Gastrocnemius medialis (tissue), 4 donors: Measurements from ENCODE around the gene NADSYN1. TPM values are rescaled to one million over a fixed set of nuclear protein-coding genes. Genes with fewer than 3 reads are reported as not detected.

Experiments used
- ATAC-seq, 2 donors: fragments of 150-250 bp; one replicate each; pipeline ENCODE4 v1.9.1; 2016
- DNase-seq, 2 donors: peaks; one replicate each; pipeline ENCODE4 v3.0.0-alpha.2; 2019
- H3K27ac ChIP-seq, 4 donors: fragments of 200-600 bp; sonication (generic); 1 replicate in 1 of 4; 2 replicates in 3 of 4; pipeline ENCODE4 v1.5.1; 2016 to 2018; ENCODE audit warnings: mild to moderate bottlenecking in 2 of 4, moderate library complexity in 1 of 4
- H3K27me3 ChIP-seq, 3 donors: fragments of 200-600 bp; sonication (generic) in 2 of 3; 1 replicate in 1 of 3; 2 replicates in 2 of 3; pipeline versions ENCODE4 v1.5.1 to v1.6.0; 2016 to 2019; ENCODE audit warnings: mild to moderate bottlenecking in 1 of 3, moderate library complexity in 1 of 3
- H3K36me3 ChIP-seq, 2 donors: fragments of 200-600 bp; sonication (generic) in 1 of 2; one replicate each; pipeline ENCODE4 v1.5.1; 2017 to 2018
- H3K4me1 ChIP-seq, 2 donors: fragments of 200-600 bp; sonication (generic) in 1 of 2; one replicate each; pipeline ENCODE4 v1.5.1; 2016 to 2017; ENCODE audit warnings: mild to moderate bottlenecking in 2 of 2
- H3K4me3 ChIP-seq, 4 donors: fragments of 200-600 bp; sonication (generic) in 3 of 4; 1 replicate in 1 of 4; 2 replicates in 3 of 4; pipeline ENCODE4 v1.5.1; 2016 to 2019; ENCODE audit warnings: mild to moderate bottlenecking in 2 of 4
- H3K9me3 ChIP-seq, 3 donors: fragments of 200-600 bp; sonication (generic) in 2 of 3; 1 replicate in 1 of 3; 2 replicates in 2 of 3; pipeline ENCODE4 v1.5.1; 2016 to 2019
- CTCF ChIP-seq, 5 experiments: fragments of 450-650 bp in 3 of 5; fragments of 200-600 bp in 2 of 5; sonication (generic) in 2 of 5; IDR thresholded peaks in 4 of 5; conservative IDR thresholded peaks in 1 of 5; 1 replicate in 4 of 5; 2 replicates in 1 of 5; pipeline ENCODE4 v1.5.1; 2016 to 2019; ENCODE audit warnings: antibody characterized with exemption in 5 of 5, mild to moderate bottlenecking in 3 of 5, moderate library complexity in 3 of 5
- POLR2A ChIP-seq, 2 donors: fragments of 450-650 bp; IDR thresholded peaks; one replicate each; pipeline ENCODE4 v1.6.1; 2017; ENCODE audit warnings: antibody characterized with exemption in 2 of 2, mild to moderate bottlenecking in 2 of 2, moderate library complexity in 2 of 2
- in situ Hi-C, 4 donors: fragments of 200-750 bp; cut with MboI; loops; one replicate each; pipeline versions ENCODE4 v1.15.0 to v1.8.0; 2017; ENCODE audit warnings: low sequenced_read_pairs in 4 of 4
- intact Hi-C: fragments of 100-400 bp; cut with DNase I; formaldehyde crosslinking; loops from one replicate; pipeline ENCODE4 v1.15.1; 2023; ENCODE audit warnings: low total_unique reads
- total RNA-seq, 4 donors: library from RNA; depleted of rRNA; stranded (reverse); fragments of >200 nt; gene quantifications; one replicate each; pipeline versions ENCODE4 v1.1.0 to v1.2.3, GENCODE V29; 2016

The NADSYN1 gene
- total RNA-seq, 4 donors from 2014 or later = 10.5 to 27.1 (median 16.0) TPM

GRCh38 chr11:71473793-71474080 lies 20.7 kb downstream of the NADSYN1 start:
- TF ChIP-seq CTCF (IDR thresholded peaks at IDR 0.05 in 4 of 5, conservative IDR thresholded peaks at IDR 0.05 in 1 of 5) (no peak), POLR2A (IDR thresholded peaks at IDR 0.05) (no peak)
- Histone ChIP-seq H3K4me3 (no peak overlapping the region), H3K27me3 (no peaks in the 10 kb centered on the region), H3K9me3 (no peaks in the 10 kb centered on the region), H3K27ac (no peak overlapping the region), H3K36me3 (peaks cover 0 to 71% of the 10 kb centered on the region in 2 donors), H3K4me1 (no peaks in the 10 kb centered on the region)
- DNase-seq (no peak), ATAC-seq (no peak)
- in situ Hi-C loops = no loop called here
- intact Hi-C loops = no loop called here

GRCh38 chr11:71474141-71474770 lies 21.3 kb downstream of the NADSYN1 start:
- H3K27me3 ChIP-seq = no peaks in the 10 kb centered on the region
- in situ Hi-C loops (no loop called here), intact Hi-C loops (no loop called here)
- TF ChIP-seq CTCF (IDR thresholded peaks at IDR 0.05 in 4 of 5, conservative IDR thresholded peaks at IDR 0.05 in 1 of 5) (no peak), POLR2A (IDR thresholded peaks at IDR 0.05) (no peak)
- no peaks in the 10 kb centered on the region for H3K9me3 ChIP-seq
- no peaks in the 10 kb centered on the region for H3K4me1 ChIP-seq
- peaks cover 0 to 73% of the 10 kb centered on the region in 2 donors for H3K36me3 ChIP-seq
- H3K27ac ChIP-seq = no peak overlapping the region
- no peak overlapping the region for H3K4me3 ChIP-seq
- no peak for ATAC-seq
- no peak for DNase-seq

- Histone ChIP-seq H3K4me1 (no peaks in the 10 kb centered on the region), H3K27ac (no peak overlapping the region)
Measured at GRCh38 chr11:71474771-71475483, 21.9 kb downstream of the NADSYN1 start.

GRCh38 chr11:71476031-71476430 lies 23.0 kb downstream of the NADSYN1 start:
- in situ Hi-C loops (no loop called here), intact Hi-C loops (no loop called here)
- peaks cover 0 to 91% of the 10 kb centered on the region in 2 donors for H3K36me3 ChIP-seq
- no peak for ATAC-seq
- H3K9me3 ChIP-seq = no peaks in the 10 kb centered on the region
- H3K27me3 ChIP-seq = no peaks in the 10 kb centered on the region
- DNase-seq = no peak
- H3K27ac ChIP-seq = no peak overlapping the region
- no peaks in the 10 kb centered on the region for H3K4me1 ChIP-seq
- H3K4me3 ChIP-seq = no peak overlapping the region
- no peak for TF ChIP-seq CTCF (IDR thresholded peaks at IDR 0.05 in 4 of 5, conservative IDR thresholded peaks at IDR 0.05 in 1 of 5)
- TF ChIP-seq POLR2A (IDR thresholded peaks at IDR 0.05) = no peak

More at GRCh38 chr11:71474771-71475483, 21.9 kb downstream of the NADSYN1 start:
- Histone ChIP-seq H3K27me3 (no peaks in the 10 kb centered on the region), H3K9me3 (no peaks in the 10 kb centered on the region), H3K4me3 (no peak overlapping the region), H3K36me3 (peaks cover 0 to 80% of the 10 kb centered on the region in 2 donors)
- ATAC-seq (no peak), DNase-seq (no peak)
- no peak for TF ChIP-seq CTCF (IDR thresholded peaks at IDR 0.05 in 4 of 5, conservative IDR thresholded peaks at IDR 0.05 in 1 of 5)
- no peak for TF ChIP-seq POLR2A (IDR thresholded peaks at IDR 0.05)
- in situ Hi-C loops (no loop called here), intact Hi-C loops (no loop called here)
